ENCODE measurements around the gene ADTRP.

The ADTRP gene, protein sequence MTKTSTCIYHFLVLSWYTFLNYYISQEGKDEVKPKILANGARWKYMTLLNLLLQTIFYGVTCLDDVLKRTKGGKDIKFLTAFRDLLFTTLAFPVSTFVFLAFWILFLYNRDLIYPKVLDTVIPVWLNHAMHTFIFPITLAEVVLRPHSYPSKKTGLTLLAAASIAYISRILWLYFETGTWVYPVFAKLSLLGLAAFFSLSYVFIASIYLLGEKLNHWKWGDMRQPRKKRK

DNA sequence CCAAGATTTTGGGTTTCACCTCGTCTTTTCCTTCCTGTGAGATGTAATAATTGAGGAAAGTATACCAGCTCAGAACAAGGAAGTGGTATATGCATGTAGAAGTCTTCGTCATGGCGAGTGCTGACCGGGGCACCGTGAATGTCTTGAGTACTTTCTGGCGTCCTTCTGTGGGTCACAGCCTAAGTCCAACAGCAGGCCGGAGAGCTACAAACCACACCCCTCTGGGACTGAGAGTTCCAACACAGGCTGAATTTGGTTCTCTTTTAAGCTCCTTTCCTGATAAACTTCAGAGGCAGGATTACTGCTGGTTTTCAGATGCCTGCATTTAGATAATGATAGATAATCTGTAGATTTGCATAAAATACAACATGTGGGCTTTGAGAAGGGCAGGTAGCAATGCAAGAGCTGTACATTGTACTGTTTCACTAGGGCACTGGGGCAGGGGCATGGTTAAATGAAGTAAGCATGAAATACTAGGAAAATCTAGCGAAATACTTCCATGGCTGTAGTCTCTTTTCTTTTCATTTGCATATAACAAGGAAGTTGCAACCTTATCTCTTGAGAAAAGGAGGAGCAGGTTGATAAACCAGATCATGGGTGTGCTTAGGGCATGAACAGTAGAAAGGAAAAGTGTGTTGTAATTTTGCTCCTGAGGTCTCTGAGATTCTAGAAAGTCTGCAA, at the start of gene ADTRP:
Gene ADTRP, minus strand, starts transcription at position 156 of the 681 bp plus-strand sequence. Its CDS starts 44 bp downstream, at position 112.
- DNase-seq: no peak

DNA sequence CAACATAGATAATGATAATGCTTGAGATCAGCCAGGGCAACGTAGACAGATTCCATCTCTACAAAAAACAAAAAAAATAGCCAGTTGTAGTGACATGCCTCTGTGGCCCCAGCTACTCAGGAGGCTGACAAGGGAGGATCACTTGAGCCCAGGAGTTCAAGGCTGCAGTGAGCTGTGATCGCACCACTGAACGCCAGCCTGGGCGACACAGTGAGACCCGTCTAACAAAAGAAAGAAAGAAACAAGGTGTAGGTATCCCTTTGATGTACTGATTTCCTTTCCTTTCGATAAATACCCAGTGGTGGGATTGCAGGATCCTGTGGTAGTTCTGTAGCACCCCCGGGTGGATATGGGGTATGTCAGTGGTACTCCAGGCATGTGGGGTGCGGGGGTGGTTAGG, 48.2 kb upstream of the ADTRP start:
- no peak for DNase-seq

DNA sequence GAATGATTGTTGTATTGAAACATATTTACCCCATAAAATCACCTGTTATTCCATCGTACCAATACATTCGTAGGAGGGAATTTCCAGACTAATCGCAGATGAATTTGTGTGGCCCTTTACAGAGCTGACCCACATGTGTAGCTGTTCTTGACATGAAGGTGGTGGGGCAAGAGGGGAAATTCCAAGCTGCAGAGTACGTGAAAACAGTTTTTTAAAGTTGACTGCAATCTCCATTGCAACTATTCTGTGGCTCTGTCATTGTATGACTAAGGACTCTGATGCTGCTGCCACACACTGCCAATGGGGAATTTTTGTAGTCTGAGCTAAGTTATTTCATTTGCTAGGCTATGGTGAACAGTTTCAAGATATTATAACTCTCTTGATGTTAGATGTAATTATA, 46.4 kb upstream of the ADTRP start:
- DNase-seq: peak in 1 of 2 donors; percentile 12

DNA sequence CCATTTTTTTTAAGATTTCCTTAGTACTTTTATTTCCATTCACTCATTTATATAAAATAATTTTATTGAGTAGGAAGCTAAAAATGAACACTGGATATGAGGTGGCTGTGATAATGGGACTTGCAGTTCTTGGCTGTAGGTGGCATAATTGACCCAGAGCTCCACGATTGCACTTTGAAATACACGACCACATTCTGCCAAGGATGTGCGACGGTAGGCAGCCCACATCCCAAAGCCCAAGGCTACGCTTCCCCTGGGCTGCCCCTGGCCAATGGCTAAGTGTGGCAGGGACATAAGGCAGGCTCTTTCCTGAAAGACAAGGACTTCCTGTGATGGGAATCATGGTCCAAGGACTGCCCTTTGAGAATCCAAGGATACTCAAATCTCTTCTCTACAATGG, 43.7 kb upstream of the ADTRP start:
- no peak for DNase-seq

- DNase-seq: no peak
Observed at GRCh38 chr6:11821781-11822180, 43.2 kb upstream of the ADTRP start.

DNA sequence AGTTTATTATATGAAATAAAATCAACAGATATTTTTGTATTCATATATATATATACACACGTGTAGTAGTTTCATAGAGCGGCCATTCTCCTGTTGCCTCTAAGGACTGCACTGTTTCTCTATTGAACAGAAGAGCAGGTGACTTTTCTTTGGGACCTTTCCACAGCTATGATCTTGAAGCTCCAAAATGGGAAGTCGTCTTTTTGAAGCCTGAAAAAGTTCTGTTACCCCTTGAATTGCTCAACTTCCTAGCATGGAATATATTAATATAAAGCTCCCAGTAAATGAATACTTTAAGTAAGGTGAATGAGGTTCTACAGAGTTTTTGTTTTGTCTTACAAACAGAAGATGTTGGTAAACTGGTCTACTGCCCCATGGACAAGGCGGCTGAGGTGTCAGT, 42.2 kb upstream of the ADTRP start:
- no peak for DNase-seq

GRCh38 chr6:11819486-11819885, 40.9 kb upstream of the ADTRP start:
- no peak for DNase-seq

- DNase-seq: no peak
Observed at GRCh38 chr6:11815231-11815630, 36.6 kb upstream of the ADTRP start.

- no peak for DNase-seq
Observed at GRCh38 chr6:11814819-11815218, 36.2 kb upstream of the ADTRP start.

- no peak for DNase-seq
Observed at GRCh38 chr6:11814106-11814505, 35.5 kb upstream of the ADTRP start.

- DNase-seq: no peak
Observed at GRCh38 chr6:11813606-11814005, 35.0 kb upstream of the ADTRP start.

GRCh38 chr6:11812951-11813350, 34.3 kb upstream of the ADTRP start:
- DNase-seq: no peak

- no peak for DNase-seq
Observed at GRCh38 chr6:11812439-11812838, 33.8 kb upstream of the ADTRP start.

DNA sequence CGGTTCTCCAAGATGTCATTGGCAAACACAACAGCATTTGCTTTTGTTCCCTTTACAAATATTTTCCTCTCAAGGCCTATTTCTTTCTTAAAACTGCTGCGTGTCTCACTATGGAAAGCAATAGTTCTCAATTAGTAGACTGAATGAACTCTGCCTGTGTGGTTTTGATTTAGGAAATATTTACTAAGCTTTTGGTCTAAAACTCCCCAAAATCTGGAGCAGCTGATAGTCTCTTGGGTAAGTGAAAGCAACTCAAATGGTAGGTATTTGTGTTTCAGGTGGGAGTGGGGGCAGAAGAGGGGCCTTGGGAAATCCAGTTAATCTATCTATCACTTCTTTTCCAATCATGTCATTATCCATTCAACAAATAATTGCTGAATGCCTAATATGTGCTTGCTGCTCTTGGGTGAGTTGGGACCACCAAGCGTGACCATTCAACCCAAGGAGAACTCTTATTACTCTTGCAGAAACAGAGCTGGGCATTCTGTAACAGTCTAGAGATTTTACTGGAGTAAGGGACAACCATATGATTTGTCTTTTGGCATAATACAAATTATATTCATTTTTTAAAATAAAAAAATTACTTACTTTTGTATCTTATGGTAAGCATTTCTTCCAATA, 33.2 kb upstream of the ADTRP start:
- no peak for DNase-seq

GRCh38 chr6:11810854-11811643, 32.4 kb upstream of the ADTRP start:
- no peak for DNase-seq

GRCh38 chr6:11810039-11810541, 31.5 kb upstream of the ADTRP start:
- DNase-seq: no peak

DNA sequence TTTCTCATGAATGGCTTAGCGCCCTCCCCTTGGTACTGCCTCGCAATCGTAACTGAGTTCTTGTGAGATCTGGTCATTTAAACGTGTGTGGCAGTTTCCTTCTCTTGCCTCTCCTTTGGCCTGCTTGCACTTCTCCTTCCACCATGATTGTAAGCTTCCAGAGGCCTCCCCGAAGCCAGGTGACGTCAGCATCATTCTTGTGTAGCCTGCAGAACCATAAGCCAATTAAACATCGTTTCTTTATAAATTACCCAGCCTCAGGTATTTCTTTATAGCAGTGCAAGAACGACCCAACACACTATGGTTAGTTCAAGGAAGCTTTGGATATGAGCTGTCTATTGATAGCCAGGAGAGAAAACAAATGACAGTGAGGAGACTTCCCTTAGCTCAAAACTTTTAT, 29.5 kb upstream of the ADTRP start:
- DNase-seq: no peak

- DNase-seq: no peak
Observed at GRCh38 chr6:11806561-11807317, 28.1 kb upstream of the ADTRP start.

- DNase-seq: no peak
Observed at GRCh38 chr6:11805259-11806053, 26.9 kb upstream of the ADTRP start.

- DNase-seq: no peak
Observed at GRCh38 chr6:11804701-11805100, 26.1 kb upstream of the ADTRP start.

GRCh38 chr6:11804135-11804534, 25.5 kb upstream of the ADTRP start:
- no peak for DNase-seq

GRCh38 chr6:11803591-11803971, 25.0 kb upstream of the ADTRP start:
- DNase-seq: no peak
